MM.1S (cell line): ENCODE results near the gene PRELID2.

Experiments used
- CTCF ChIP-seq: fragments of 300-600 bp; sonication (generic); IDR thresholded peaks from 2 replicates; pipeline ENCODE4 v1.5.1; 2016; ENCODE audit warnings: antibody characterized with exemption, low read length, mixed read lengths
- EZH2 ChIP-seq: fragments of 300-600 bp; sonication (generic); optimal IDR thresholded peaks from 2 replicates; pipeline ENCODE3; 2017; ENCODE audit warnings: low read depth, mild to moderate bottlenecking, antibody characterized with exemption, low read length, mixed read lengths

DNA sequence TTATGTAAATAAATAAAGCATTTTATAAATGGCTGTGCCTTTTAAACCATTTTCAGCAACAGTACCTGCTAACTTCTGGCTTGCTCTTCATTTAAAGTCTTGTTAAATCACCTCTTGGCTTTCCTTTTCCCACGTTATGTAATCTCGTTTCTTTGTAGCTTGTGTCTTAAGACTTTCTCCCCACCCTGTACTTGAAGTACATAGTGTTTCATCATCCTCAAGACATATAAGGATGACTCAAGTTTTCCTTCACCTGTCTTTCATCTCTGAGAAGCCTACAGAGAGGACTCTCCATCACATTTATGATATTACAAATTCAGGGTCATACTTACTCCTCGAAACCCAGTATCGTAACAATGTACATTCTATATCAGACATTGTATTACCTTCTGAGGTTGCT is 33.9 kb downstream of the PRELID2 start:
- no peak for TF ChIP-seq CTCF
- TF ChIP-seq EZH2: no peak
